Spleen (tissue), 7 donors: ENCODE measurements around the gene ETV6.

Experiments used
- CTCF ChIP-seq, 11 experiments: fragments of 200-600 bp in 7 of 11; fragments of 450-650 bp in 4 of 11; sonication (generic) in 4 of 11; IDR thresholded peaks in 8 of 11; conservative IDR thresholded peaks in 3 of 11; 1 replicate in 7 of 11; 2 replicates in 4 of 11; pipeline versions ENCODE4 v1.4.0 to v1.8.0; 2016 to 2021; ENCODE audit warnings: antibody characterized with exemption in 11 of 11, inconsistent platforms in 4 of 11, mild to moderate bottlenecking in 1 of 11
- POLR2A ChIP-seq, 3 donors: fragments of 450-650 bp; IDR thresholded peaks; one replicate each; pipeline ENCODE4 v1.5.1; 2017; ENCODE audit warnings: antibody characterized with exemption in 3 of 3, mild to moderate bottlenecking in 1 of 3
- donor health status: DM: no; HTN: no; CAD: no; lungs with moderate emphysema.
- donor health status: DM: no; HTN: no; CAD: no.
- donor health status: DM: no; HTN: no; CAD: no.

DNA sequence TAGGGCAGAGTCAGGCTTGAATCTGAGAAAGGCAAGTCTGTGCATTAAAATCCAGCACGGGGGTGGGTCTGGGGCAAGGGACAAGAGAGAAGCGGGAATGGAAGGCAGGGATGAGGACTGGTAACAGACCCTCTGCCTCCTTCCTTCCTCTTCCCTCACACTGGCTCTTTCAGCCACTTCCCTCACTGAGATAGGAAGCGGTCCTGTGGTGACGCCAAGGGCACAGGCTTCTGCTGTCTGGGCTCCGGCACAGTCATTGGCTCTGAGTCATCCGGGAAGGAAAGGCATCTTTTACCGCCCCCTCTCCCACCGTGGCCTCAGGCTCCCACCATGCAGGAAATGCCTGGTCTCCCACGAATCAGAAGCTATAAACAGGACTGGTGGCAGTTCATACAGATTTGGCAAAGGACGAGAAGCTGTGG, 70.2 kb downstream of the ETV6 start:
- TF ChIP-seq CTCF (IDR thresholded peaks at IDR 0.05 in 8 of 11, conservative IDR thresholded peaks at IDR 0.05 in 3 of 11), result no peak
- no peak for TF ChIP-seq POLR2A (IDR thresholded peaks at IDR 0.05)
